Iris pigment epithelial cell (primary cell): ENCODE measurements around the gene LEO1.

Experiments used
- DNase-seq: peaks from one replicate; pipeline ENCODE4 v3.0.0-alpha.2; 2011; ENCODE audit warnings: low read depth

The LEO1 gene

GRCh38 chr15:51971375-51972133 is at the start of gene LEO1:
LEO1 (minus strand) TSS chr15:51971778; CDS start chr15:51971745, 33 bp downstream.
- DNase-seq, result peak; percentile 99

- DNase-seq, result peak; percentile 97
Observed at GRCh38 chr15:52021128-52021671, 49.6 kb upstream of the LEO1 start.

DNA sequence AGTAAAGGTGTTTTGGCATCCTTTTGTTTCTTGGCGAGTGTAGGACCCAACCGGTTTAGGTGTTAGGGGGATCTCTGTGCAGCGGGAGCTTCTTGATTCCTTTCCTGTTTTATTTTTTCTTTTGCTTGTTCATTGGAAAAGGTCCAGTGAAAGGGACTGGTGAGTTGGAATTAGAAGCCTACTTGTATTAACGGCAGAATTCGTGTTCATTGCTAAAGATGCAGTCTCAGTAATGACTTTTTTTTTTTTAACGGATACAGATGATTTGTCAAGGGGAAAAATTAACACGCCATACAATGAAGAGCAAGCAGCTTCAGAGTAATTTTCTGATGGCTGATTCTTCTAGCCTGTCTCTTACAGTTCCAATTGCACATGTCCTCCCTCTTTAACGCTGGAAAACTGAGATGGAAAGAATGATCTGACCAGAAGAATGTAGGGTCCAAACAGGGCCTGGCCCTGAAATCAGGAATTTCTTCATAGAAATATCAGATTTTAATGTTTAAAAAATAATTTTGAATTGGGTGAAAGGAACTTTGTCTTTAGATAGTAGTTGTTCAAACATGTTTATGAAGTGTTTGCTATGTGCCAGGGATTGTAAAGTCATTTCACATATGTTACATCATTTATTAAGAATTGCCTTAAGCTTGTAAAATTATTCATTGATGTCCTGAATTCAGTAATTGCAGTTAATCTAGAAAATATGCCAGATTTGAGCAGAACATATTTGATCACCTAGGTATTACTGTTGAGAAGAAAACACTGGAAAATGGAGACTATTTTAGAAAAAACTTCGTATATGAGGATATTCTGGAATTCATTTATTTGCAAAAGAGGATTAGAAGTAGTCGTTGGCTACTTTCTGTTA is 48.9 kb upstream of the LEO1 start:
- DNase-seq, result peak; percentile 31

DNA sequence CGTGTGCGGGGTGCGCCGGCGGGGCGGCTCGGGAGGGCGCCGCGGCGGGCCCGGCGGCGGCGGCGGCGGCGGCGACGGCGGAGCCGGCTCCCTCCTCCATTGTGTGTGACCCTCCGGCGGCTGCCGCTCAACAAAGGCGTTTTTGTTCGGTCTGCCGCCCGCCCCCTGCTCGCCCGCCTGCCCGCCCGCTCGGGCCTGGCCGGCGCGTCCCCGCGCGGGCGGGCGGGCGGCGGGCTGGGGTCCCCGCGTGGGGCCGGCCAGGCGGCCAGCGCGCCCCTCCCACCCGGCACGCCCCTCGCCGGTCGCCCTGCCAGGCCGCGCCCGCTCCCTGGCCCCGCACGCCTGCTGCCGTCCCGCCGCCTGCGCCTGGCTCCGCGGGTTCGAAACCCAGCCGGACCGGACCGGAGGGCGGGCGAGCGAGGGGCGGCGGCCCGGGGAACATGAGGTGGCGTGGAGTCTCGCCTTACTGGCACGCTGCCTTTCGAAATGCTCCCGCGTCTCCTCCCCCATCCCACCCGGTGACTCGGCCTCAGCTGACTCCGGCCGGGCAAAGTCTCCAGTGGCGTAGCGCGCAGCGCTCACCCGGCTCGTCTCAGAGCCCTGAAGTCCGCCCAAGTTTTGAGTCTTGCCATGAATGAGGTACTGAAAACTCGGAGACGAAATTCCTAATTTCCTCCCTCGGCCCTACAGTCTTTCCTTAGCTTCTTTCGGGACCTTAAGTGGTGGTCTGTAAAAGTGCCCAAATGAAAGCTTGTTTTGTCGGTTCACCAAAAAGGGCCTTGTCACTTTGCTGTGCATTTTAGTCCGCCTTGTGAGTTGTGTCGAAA is 48.0 kb upstream of the LEO1 start:
- peak; percentile 91 for DNase-seq

GRCh38 chr15:52018693-52019393 is 47.3 kb upstream of the LEO1 start, which contains the start of gene MAPK6:
MAPK6 (plus strand) TSS chr15:52019219; CDS start chr15:52046461, 27,242 bp downstream.
- peak; percentile 90 for DNase-seq

GRCh38 chr15:52018244-52018643 is 46.7 kb upstream of the LEO1 start:
- DNase-seq, result peak; percentile 84

DNA sequence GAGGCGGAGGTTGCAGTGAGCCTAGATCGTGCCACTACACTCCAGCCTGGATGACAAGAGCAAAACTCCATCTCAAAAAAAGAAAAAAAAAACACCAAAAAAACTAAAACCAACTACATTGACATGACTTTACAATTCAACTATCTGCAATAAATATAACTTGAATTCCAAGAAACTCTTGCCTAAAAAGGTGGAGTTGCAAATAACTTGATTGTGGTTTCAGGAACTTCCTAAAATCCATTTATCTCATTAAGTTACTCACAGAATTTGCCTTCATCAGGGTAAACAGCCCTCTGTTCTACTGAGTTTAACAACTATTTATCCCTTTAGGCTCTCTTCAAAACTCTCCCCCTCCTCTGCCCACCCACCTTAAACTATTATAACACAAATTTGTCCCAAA is 44.7 kb upstream of the LEO1 start:
- no peak for DNase-seq

DNA sequence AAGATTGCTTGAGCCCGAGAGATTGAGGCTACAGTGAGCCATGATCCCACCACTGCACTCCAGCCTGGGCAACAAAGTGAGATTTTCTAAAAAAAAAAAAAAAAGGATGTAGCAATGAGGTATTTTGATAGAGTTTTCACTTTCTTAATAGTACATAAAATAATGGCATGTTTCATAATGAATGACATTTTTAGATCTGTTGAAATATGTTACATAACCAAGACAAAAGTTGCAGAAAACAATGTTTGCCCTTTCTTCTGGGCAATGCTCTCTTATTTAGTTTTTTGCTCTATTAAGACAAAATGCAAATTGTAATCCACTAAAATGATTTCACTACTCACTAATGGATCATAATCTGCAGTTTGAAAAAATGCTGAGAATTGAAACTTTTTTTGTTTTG is 43.0 kb upstream of the LEO1 start:
- no peak for DNase-seq

- DNase-seq, result peak; percentile 81
Observed at GRCh38 chr15:52013151-52013791, 41.7 kb upstream of the LEO1 start.

DNA sequence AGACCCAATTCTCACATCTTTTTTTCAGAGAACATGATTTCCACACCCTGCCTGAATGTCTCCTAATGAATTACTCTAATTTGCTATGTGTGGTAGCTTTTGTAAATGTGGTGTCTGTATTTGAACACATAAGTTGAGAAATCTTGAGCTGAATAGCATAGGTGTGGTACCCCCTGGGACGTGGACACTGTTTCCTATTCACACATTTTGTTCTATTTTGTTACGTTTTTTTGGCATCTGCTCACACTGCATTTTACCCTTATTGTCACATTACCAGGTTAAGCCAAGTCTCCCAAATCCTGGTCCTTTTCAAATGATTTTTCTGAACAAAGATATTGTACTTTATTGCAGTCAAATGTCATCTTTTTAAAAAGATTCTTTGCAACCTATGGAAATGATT is 40.6 kb upstream of the LEO1 start:
- no peak for DNase-seq

DNA sequence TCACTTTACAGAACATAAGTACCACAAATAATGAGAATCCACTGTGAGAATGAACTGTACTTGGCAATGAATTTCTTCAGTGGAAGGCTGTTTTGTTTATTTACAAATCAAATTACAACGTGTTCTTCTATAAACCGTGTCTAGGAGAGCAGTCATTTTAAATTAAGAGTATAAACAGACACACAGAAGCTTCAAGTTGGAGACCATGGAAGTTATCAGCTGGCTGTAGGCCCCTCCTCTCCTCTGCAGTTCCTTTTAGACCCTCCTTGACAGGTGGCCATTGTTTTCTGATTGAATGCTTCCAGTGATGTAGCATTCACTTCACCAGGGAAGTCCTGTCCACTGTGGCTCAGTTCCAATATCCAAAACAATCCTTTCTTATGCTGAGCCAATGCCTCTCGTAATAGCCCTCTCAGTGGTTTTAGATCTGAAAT is 40.1 kb upstream of the LEO1 start:
- no peak for DNase-seq

GRCh38 chr15:52010633-52011595 is 39.3 kb upstream of the LEO1 start:
- DNase-seq, result peak; percentile 96

GRCh38 chr15:52008698-52009434 is 37.3 kb upstream of the LEO1 start:
- DNase-seq, result no peak

- DNase-seq, result no peak
Observed at GRCh38 chr15:52008359-52008697, 36.8 kb upstream of the LEO1 start.

DNA sequence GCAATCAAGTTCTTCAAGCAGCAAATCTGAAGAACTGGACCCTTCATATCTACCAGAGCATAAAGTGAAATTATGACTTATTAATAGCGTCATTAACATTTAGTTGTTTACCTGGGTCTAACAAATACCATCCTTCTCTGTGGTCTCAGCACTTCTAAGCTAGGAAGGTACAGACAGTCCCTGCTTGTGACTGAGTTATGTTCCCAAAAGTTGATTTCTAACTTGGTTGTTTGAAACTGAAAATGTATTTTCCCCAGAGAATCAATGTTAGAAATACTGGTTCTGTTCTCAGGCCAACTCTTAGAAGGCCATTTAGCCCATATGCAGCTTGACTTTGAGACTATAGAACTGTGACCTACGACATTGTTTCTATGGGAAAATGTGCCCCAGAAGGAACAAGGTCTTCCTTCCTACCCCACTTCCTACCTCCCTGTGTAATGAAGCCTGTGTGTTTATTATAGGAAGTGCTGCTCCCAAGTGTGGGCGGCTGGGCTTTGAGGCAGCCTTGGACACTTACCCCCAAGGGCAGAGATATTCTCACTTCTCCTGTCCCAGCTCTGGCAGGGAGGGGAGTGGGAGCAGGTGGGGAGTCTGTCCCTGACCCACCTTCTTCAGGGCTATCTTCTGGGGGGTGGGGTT is 35.2 kb upstream of the LEO1 start:
- no peak for DNase-seq

GRCh38 chr15:52005748-52006701 is 34.4 kb upstream of the LEO1 start:
- peak; percentile 85 for DNase-seq

DNA sequence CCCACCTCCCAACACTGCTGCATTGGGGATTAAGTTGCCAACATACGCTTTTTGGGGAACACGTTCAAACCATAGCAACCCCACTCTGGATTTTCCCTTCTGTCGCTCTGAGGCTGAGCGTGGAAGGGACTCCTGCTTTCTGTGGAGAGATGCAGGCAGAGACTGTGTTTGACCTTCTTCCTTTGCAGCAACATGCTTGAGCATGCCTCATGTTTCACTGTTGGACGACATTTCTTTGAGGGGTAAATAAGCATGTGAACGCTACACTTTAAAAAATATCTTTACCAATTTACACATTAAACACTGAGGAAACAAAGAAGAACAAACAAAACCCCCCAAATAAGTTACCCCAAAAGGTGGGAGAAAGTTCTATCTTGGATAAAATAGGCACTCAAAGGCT is 33.2 kb upstream of the LEO1 start:
- DNase-seq, result no peak
